DOHH2 (cell line): Measurements from ENCODE around the gene INSR.

ENCODE experiments used
- H3F3A ChIP-seq: fragments of 200-600 bp; sonication (generic), shearing (Covaris generic); 2 replicates; pipeline ENCODE4 v1.6.0; 2016; ENCODE audit warnings: antibody characterized with exemption, mild to moderate bottlenecking; ENCODE audit not compliant: control insufficient read depth, insufficient read depth
- H3K27ac ChIP-seq: fragments of 200-600 bp; sonication (generic); 2 replicates; pipeline ENCODE4 v1.5.1; 2014; ENCODE audit warnings: low read depth, mild to moderate bottlenecking, low read length, moderate library complexity
- H3K27me3 ChIP-seq: fragments of 200-600 bp; sonication (generic); 2 replicates; pipeline ENCODE4 v1.6.1; 2014; ENCODE audit warnings: mild to moderate bottlenecking, low read length, mixed read lengths; ENCODE audit not compliant: control insufficient read depth
- H3K36me3 ChIP-seq: fragments of 200-600 bp; sonication (generic); 2 replicates; pipeline ENCODE4 v1.6.1; 2014; ENCODE audit warnings: mild to moderate bottlenecking, low read length, moderate library complexity, mixed read lengths; ENCODE audit not compliant: control insufficient read depth
- H3K4me1 ChIP-seq: fragments of 200-600 bp; sonication (generic); 2 replicates; pipeline ENCODE4 v1.6.1; 2014; ENCODE audit warnings: mild to moderate bottlenecking, low read length, mixed read lengths; ENCODE audit not compliant: control insufficient read depth
- H3K4me2 ChIP-seq: fragments of 200-600 bp; sonication (generic); 2 replicates; pipeline ENCODE4 v1.6.0; 2014; ENCODE audit warnings: mild to moderate bottlenecking, low read length, moderate library complexity
- H3K4me3 ChIP-seq: fragments of 200-600 bp; sonication (generic); 2 replicates; pipeline ENCODE4 v1.5.1; 2014; ENCODE audit warnings: mild to moderate bottlenecking, low read length, mixed read lengths
- H3K79me2 ChIP-seq: fragments of 200-600 bp; sonication (generic); 2 replicates; pipeline ENCODE4 v1.6.1; 2014; ENCODE audit warnings: mild to moderate bottlenecking, low read length, mixed read lengths; ENCODE audit not compliant: control insufficient read depth
- H3K9me2 ChIP-seq: fragments of 200-600 bp; sonication (generic); replicated peaks from 2 replicates; pipeline ENCODE4 v1.6.1; 2014; ENCODE audit warnings: mild to moderate bottlenecking, low read length, mixed read lengths; ENCODE audit not compliant: control insufficient read depth
- H3K9me3 ChIP-seq: fragments of 200-600 bp; sonication (generic); 2 replicates; pipeline ENCODE4 v1.6.1; 2014; ENCODE audit warnings: antibody characterized with exemption, low read length, mixed read lengths; ENCODE audit not compliant: control insufficient read depth, insufficient read depth
- H4K20me1 ChIP-seq: fragments of 200-600 bp; sonication (generic); 2 replicates; pipeline ENCODE4 v1.6.0; 2014; ENCODE audit warnings: low read depth, mild to moderate bottlenecking, antibody characterized with exemption, low read length, moderate library complexity; ENCODE audit not compliant: control insufficient read depth, insufficient read depth
- EZH2phosphoT487 ChIP-seq: fragments of 200-600 bp; sonication (generic); IDR thresholded peaks from 2 replicates; pipeline ENCODE4 v1.6.1; 2017; ENCODE audit warnings: borderline replicate concordance, mild to moderate bottlenecking, antibody characterized with exemption, low read length, moderate library complexity, mixed read lengths
- TF ChIP-seq, protein P1 (sequence below): fragments of 200-600 bp; sonication (generic); IDR thresholded peaks from one replicate; pipeline ENCODE4 v1.5.1; 2014; ENCODE audit warnings: antibody characterized with exemption, mild to moderate bottlenecking, low read depth, low read length; ENCODE audit not compliant: poor library complexity, severe bottlenecking

Gene INSR

DNA sequence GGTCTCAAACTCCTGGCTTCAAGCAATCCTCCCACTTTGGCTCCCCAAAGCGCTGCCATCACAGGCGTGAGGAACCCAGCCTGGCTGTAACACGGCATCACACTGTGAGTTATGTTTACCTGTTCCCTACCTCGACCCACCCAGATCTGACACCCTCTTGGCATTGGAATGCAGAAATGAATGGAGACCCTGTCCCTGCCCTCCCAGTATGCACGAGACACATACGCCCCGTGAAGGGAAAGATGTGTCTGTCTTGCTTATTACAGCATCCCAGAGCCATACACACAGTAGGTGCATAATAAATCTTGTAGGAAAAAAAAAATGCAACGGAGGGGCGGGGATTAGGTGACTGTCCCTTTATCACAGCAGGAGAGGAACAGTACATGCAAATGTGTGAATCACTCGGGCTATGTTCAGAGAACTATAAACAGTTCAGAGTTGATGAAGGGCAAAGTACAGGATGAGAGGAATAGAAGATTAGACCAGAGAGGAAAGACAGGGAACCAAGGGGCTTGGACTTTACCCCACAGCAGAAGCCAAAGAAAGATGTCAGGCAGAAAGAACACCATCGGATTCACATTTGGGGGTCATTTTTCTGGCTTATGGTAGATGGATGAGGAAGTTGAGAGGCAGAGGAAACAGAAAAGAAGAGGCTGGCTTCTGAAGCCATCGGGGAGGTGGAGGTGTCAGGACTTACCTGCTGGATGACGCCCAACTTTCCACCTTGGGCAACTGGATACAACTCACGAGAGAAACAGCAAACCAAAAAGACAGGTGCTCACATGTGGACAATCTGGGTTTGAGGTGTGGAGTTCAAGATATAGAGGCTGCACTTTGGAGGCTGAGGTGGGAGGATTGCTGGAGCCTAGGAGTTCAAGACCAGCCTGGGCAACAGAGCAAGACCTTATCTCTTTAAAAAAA lies 94.3 kb downstream of the INSR start:
- H3K27me3 ChIP-seq = no peaks in the 10 kb centered on the region
- peak overlapping the region; percentile 64 for H3K4me3 ChIP-seq
- H3K9me3 ChIP-seq = no peaks in the 10 kb centered on the region
- H3F3A ChIP-seq = peaks cover 15% of the 10 kb centered on the region
- peaks cover 31% of the 10 kb centered on the region for H3K4me1 ChIP-seq
- H3K36me3 ChIP-seq = no peaks in the 10 kb centered on the region
- H3K9me2 ChIP-seq = no peaks in the 10 kb centered on the region
- H4K20me1 ChIP-seq = no peaks in the 10 kb centered on the region
- no peaks in the 10 kb centered on the region for H3K79me2 ChIP-seq
- peak overlapping the region; percentile 69 for H3K4me2 ChIP-seq
- H3K27ac ChIP-seq = peak overlapping the region; percentile 30; the same call in 1 of the 2 replicates
- TF ChIP-seq EZH2phosphoT487 = no peak
- TF ChIP-seq, protein P1, sequence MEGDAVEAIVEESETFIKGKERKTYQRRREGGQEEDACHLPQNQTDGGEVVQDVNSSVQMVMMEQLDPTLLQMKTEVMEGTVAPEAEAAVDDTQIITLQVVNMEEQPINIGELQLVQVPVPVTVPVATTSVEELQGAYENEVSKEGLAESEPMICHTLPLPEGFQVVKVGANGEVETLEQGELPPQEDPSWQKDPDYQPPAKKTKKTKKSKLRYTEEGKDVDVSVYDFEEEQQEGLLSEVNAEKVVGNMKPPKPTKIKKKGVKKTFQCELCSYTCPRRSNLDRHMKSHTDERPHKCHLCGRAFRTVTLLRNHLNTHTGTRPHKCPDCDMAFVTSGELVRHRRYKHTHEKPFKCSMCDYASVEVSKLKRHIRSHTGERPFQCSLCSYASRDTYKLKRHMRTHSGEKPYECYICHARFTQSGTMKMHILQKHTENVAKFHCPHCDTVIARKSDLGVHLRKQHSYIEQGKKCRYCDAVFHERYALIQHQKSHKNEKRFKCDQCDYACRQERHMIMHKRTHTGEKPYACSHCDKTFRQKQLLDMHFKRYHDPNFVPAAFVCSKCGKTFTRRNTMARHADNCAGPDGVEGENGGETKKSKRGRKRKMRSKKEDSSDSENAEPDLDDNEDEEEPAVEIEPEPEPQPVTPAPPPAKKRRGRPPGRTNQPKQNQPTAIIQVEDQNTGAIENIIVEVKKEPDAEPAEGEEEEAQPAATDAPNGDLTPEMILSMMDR = no peak

- H3K79me2 ChIP-seq = no peaks in the 10 kb centered on the region
- H4K20me1 ChIP-seq = no peaks in the 10 kb centered on the region
- H3K4me1 ChIP-seq = peaks cover 31% of the 10 kb centered on the region
- TF ChIP-seq EZH2phosphoT487 = no peak
- TF ChIP-seq, protein P1 = peak; percentile 11
- H3K27ac ChIP-seq = peak overlapping the region; percentile 42
- peak overlapping the region; percentile 74 for H3K4me3 ChIP-seq
- no peaks in the 10 kb centered on the region for H3K9me3 ChIP-seq
- H3K4me2 ChIP-seq = peak overlapping the region; percentile 83
- peaks cover 15% of the 10 kb centered on the region for H3F3A ChIP-seq
- H3K9me2 ChIP-seq = no peaks in the 10 kb centered on the region
- H3K36me3 ChIP-seq = no peaks in the 10 kb centered on the region
- H3K27me3 ChIP-seq = peaks cover 2% of the 10 kb centered on the region
These were observed 96.2 kb downstream of the INSR start for GRCh38 chr19:7197760-7198696.

DNA sequence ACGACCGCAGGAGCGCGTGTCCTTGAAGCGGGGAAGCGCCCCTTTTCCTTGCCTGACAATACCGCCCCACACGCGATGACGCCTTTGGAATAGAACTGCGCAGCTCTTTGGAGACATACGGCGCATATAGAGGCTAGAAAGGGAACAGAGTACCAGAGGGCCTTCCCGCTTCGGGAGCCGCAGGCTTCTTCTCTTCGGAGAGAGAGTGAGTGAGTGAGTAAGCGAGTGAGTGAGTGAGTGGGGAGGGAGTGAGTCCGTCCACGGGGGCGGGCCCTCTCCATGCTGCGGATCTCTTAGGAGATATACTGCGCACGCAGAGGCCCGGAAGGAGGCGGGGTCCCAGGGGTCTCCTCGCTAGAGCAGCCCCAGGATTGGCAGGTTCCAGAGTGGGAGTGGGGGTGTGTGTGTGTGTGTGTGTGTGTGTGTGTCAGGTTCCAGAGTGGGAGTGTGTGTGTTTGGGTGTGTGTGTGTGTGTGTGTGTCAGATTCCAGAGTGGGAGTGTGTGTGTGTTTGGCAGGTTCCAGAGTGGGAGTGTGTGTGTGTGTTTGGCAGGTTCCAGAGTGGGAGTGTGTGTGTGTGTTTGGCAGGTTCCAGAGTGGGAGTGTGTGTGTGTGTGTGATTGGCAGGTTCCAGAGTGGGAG lies 97.0 kb downstream of the INSR start:
- Histone ChIP-seq H4K20me1 (no peaks in the 10 kb centered on the region), H3K9me3 (no peaks in the 10 kb centered on the region), H3F3A (peaks cover 18% of the 10 kb centered on the region), H3K9me2 (no peaks in the 10 kb centered on the region), H3K27me3 (peaks cover 9% of the 10 kb centered on the region), H3K27ac (peak overlapping the region; percentile 42), H3K4me1 (peaks cover 37% of the 10 kb centered on the region), H3K79me2 (no peaks in the 10 kb centered on the region), H3K4me2 (peak overlapping the region; percentile 83), H3K36me3 (no peaks in the 10 kb centered on the region), H3K4me3 (peak overlapping the region; percentile 74)
- TF ChIP-seq, protein P1 = no peak
- no peak for TF ChIP-seq EZH2phosphoT487
